SK-N-SH (cell line): ENCODE results near the gene CNTFR. TPM values are rescaled to one million over a fixed set of nuclear protein-coding genes. Genes with fewer than 3 reads are reported as not detected.

ENCODE experiments used
- CTCF ChIA-PET: fragments of 300-600, 350-600 bp; formaldehyde crosslinking; extraction: SDS; loops from one replicate; lab custom pipeline; 2021; lab: Yijun Ruan, JAX
- POLR2A ChIA-PET: fragments of 350-600 bp; sonication (Branson Sonifier 250); formaldehyde crosslinking; extraction: SDS; loops from one replicate; lab custom pipeline; 2020; ENCODE audit warnings: antibody characterized with exemption, inconsistent platforms; lab: Yijun Ruan, JAX
- DNase-seq: peaks from one replicate; pipeline ENCODE4 v3.0.0; 2012
- H2AFZ ChIP-seq: fragments of 200-600 bp; sonication (generic); 2 replicates; pipeline ENCODE4 v1.8.1; 2016; ENCODE audit warnings: antibody characterized with exemption, mild to moderate bottlenecking, low read depth
- H3F3A ChIP-seq: fragments of 200-600 bp; sonication (generic); replicated peaks from 2 replicates; pipeline ENCODE3; 2016; ENCODE audit warnings: antibody characterized with exemption, mild to moderate bottlenecking; ENCODE audit not compliant: insufficient read depth
- H3K27ac ChIP-seq, 2 experiments: fragments of 200-500 bp in 1 of 2; fragments of 200-600 bp in 1 of 2; sonication (Bioruptor generic) in 1 of 2; sonication (generic), shearing (Covaris generic) in 1 of 2; 2 replicates each; pipeline versions ENCODE4 v1.5.1 to v1.6.1; 2014 to 2016; ENCODE audit warnings: low read depth in 2 of 2, inconsistent platforms in 1 of 2, low read length in 1 of 2, mild to moderate bottlenecking in 1 of 2, mixed read lengths in 1 of 2
- H3K27me3 ChIP-seq: fragments of 200-600 bp; sonication (generic), shearing (Covaris generic); 2 replicates; pipeline ENCODE4 v1.6.1; 2016; ENCODE audit warnings: mixed run types; ENCODE audit not compliant: insufficient read depth
- H3K36me3 ChIP-seq, 2 experiments: fragments of 200-500 bp in 1 of 2; fragments of 200-600 bp in 1 of 2; sonication (Bioruptor generic) in 1 of 2; sonication (generic) in 1 of 2; replicated peaks in 1 of 2; 2 replicates each; pipeline versions ENCODE3 to v1.5.1; 2014 to 2016; ENCODE audit warnings: low read length in 1 of 2, mild to moderate bottlenecking in 1 of 2; ENCODE audit not compliant: insufficient read depth in 2 of 2, control insufficient read depth in 1 of 2
- H3K4me1 ChIP-seq, 2 experiments: fragments of 200-500 bp in 1 of 2; fragments of 200-600 bp in 1 of 2; sonication (Bioruptor generic) in 1 of 2; sonication (generic), shearing (Covaris generic) in 1 of 2; 2 replicates each; pipeline versions ENCODE4 v1.5.1 to v1.6.1; 2014 to 2016; ENCODE audit warnings: low read depth in 1 of 2, low read length in 1 of 2, mixed run types in 1 of 2; ENCODE audit not compliant: insufficient read depth in 2 of 2, control insufficient read depth in 1 of 2
- H3K4me2 ChIP-seq: fragments of 200-600 bp; sonication (generic), shearing (Covaris generic); 2 replicates; pipeline ENCODE4 v1.6.1; 2017; ENCODE audit warnings: mixed run types
- H3K4me3 ChIP-seq, 2 experiments: fragments of 200-500 bp in 1 of 2; fragments of 200-600 bp in 1 of 2; sonication (Bioruptor generic) in 1 of 2; sonication (generic), shearing (Covaris generic) in 1 of 2; 2 replicates each; pipeline versions ENCODE4 v1.5.1 to v1.8.1; 2014 to 2016; ENCODE audit warnings: low read depth in 2 of 2, inconsistent platforms in 1 of 2, low read length in 1 of 2, mild to moderate bottlenecking in 1 of 2, mixed read lengths in 1 of 2, moderate library complexity in 1 of 2
- H3K79me2 ChIP-seq: fragments of 200-600 bp; sonication (generic); 2 replicates; pipeline ENCODE4 v1.8.1; 2017; ENCODE audit warnings: mild to moderate bottlenecking; ENCODE audit not compliant: insufficient read depth
- H3K9ac ChIP-seq: fragments of 200-600 bp; sonication (generic); 2 replicates; pipeline ENCODE4 v1.6.1; 2017; ENCODE audit warnings: mixed run types
- H3K9me2 ChIP-seq: fragments of 200-600 bp; sonication (generic); 2 replicates; pipeline ENCODE4 v1.6.1; 2017; ENCODE audit warnings: mixed run types
- H3K9me3 ChIP-seq: fragments of 200-600 bp; sonication (generic); 2 replicates; pipeline ENCODE4 v1.6.1; 2017; ENCODE audit warnings: mixed run types, mild to moderate bottlenecking, moderate library complexity
- H4K20me1 ChIP-seq: fragments of 200-600 bp; sonication (generic); 2 replicates; pipeline ENCODE4 v1.6.1; 2017; ENCODE audit warnings: mild to moderate bottlenecking, mixed run types; ENCODE audit not compliant: insufficient read depth
- CHD2 ChIP-seq: fragments of 150-350 bp; IDR thresholded peaks from 2 replicates; pipeline ENCODE4 v1.6.1; 2018; ENCODE audit warnings: low read length; ENCODE audit not compliant: partially characterized antibody
- FOSL2 ChIP-seq: IDR thresholded peaks from 2 replicates; pipeline ENCODE4 v1.4.0; 2012; ENCODE audit warnings: low read depth, mild to moderate bottlenecking, moderate library complexity, borderline replicate concordance
- GABPA ChIP-seq: IDR thresholded peaks from 2 replicates; pipeline ENCODE4 v1.4.0; 2012; ENCODE audit warnings: low read depth, mild to moderate bottlenecking
- JUND ChIP-seq: IDR thresholded peaks from 2 replicates; pipeline ENCODE4 v1.4.0; 2012
- MXI1 ChIP-seq: IDR thresholded peaks from 2 replicates; pipeline ENCODE4 v1.6.1; 2012; ENCODE audit warnings: mild to moderate bottlenecking, low read depth, low read length, improper control_type of control experiment
- NFIC ChIP-seq: IDR thresholded peaks from 2 replicates; pipeline ENCODE4 v1.4.0; 2012; ENCODE audit warnings: borderline replicate concordance
- NRF1 ChIP-seq: IDR thresholded peaks from 2 replicates; pipeline ENCODE4 v1.6.1; 2012; ENCODE audit warnings: low read depth, mild to moderate bottlenecking, low read length
- RAD21 ChIP-seq: IDR thresholded peaks from 2 replicates; pipeline ENCODE4 v1.6.1; 2012; ENCODE audit warnings: mild to moderate bottlenecking, low read length
- RCOR1 ChIP-seq: fragments of 150-350 bp; IDR thresholded peaks from 2 replicates; pipeline ENCODE4 v1.6.1; 2017; ENCODE audit warnings: antibody characterized with exemption, low read length
- SIN3A ChIP-seq: IDR thresholded peaks from 2 replicates; pipeline ENCODE4 v1.6.1; 2012; ENCODE audit warnings: low read depth, mild to moderate bottlenecking, low read length, moderate library complexity, borderline replicate concordance
- SMC3 ChIP-seq: IDR thresholded peaks from 2 replicates; pipeline ENCODE4 v1.6.1; 2012; ENCODE audit warnings: low read depth, low read length, improper control_type of control experiment
- TAF1 ChIP-seq: IDR thresholded peaks from 2 replicates; pipeline ENCODE4 v1.6.1; 2012; ENCODE audit warnings: low read depth, mild to moderate bottlenecking, low read length, moderate library complexity, borderline replicate concordance
- TCF12 ChIP-seq: IDR thresholded peaks from 2 replicates; pipeline ENCODE4 v1.4.0; 2012
- TEAD4 ChIP-seq: IDR thresholded peaks from 2 replicates; pipeline ENCODE4 v1.4.0; 2012; ENCODE audit warnings: mild to moderate bottlenecking, borderline replicate concordance; ENCODE audit not compliant: insufficient read depth
- YY1 ChIP-seq: IDR thresholded peaks from 2 replicates; pipeline ENCODE4 v1.4.0; 2012; ENCODE audit warnings: low read depth, mild to moderate bottlenecking
- WGBS: methylation state at CpG from one replicate; pipeline ENCODE4 v1.1.6; 2017; ENCODE audit warnings: low lambda C conversion rate; 5-methylcytosine and 5-hydroxymethylcytosine counted together
- polyA plus RNA-seq, 3 experiments: library from polyadenylated mRNA; depleted of rRNA; stranded (reverse); fragments of >200 nt; gene quantifications; 2 replicates each; pipeline ENCODE4 v1.2.3, GENCODE V29; 2012
- TF ChIP-seq, protein P1 (sequence below): IDR thresholded peaks from 2 replicates; pipeline ENCODE4 v1.4.0; 2012; ENCODE audit warnings: low read depth, borderline replicate concordance
- TF ChIP-seq, protein P2 (sequence below): fragments of 150-350 bp; IDR thresholded peaks from 2 replicates; pipeline ENCODE4 v1.6.1; 2016; ENCODE audit warnings: mild to moderate bottlenecking, low read depth, low read length
- TF ChIP-seq, protein P3 (sequence below): fragments of 200-600 bp; sonication (generic); IDR thresholded peaks from 2 replicates; pipeline ENCODE4 v1.6.1; 2017; ENCODE audit warnings: antibody characterized with exemption, mild to moderate bottlenecking, moderate library complexity
- TF ChIP-seq, protein P4 (sequence below): fragments of 150-350 bp; IDR thresholded peaks from 2 replicates; pipeline ENCODE4 v1.6.1; 2017; ENCODE audit warnings: antibody characterized with exemption, low read length, low read depth, borderline replicate concordance

The CNTFR gene
- polyA plus RNA-seq, 1 of the 3 experiments (the other 2 are of a cell fraction) = 1.8 TPM

GRCh38 chr9:34508951-34509350 lies 80.6 kb downstream of the CNTFR start:
- TF ChIP-seq, protein P1, sequence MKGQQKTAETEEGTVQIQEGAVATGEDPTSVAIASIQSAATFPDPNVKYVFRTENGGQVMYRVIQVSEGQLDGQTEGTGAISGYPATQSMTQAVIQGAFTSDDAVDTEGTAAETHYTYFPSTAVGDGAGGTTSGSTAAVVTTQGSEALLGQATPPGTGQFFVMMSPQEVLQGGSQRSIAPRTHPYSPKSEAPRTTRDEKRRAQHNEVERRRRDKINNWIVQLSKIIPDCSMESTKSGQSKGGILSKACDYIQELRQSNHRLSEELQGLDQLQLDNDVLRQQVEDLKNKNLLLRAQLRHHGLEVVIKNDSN = no peak
- TF ChIP-seq JUND = no peak
- DNase-seq = no peak
- Histone ChIP-seq H2AFZ (no peak overlapping the region), H3K27me3 (no peaks in the 10 kb centered on the region; the same call in 1 of the 2 replicates), H3F3A (no peaks in the 10 kb centered on the region), H3K4me3 (no peak overlapping the region), H3K79me2 (no peaks in the 10 kb centered on the region), H3K4me2 (no peak overlapping the region), H3K4me1 (peaks cover 0 to 13% of the 10 kb centered on the region in 2 experiments; a peak in 1 of 4 replicates), H4K20me1 (no peaks in the 10 kb centered on the region), H3K9me3 (no peaks in the 10 kb centered on the region), H3K36me3 (no peaks in the 10 kb centered on the region), H3K27ac (no peak overlapping the region), H3K9ac (no peak overlapping the region), H3K9me2 (no peaks in the 10 kb centered on the region)
- POLR2A ChIA-PET = no interaction called here
- 65% methylated on average over 3 of the region's 3 CpGs for WGBS
- CTCF ChIA-PET = interaction anchor here (1.2 to 9.5 kb wide), 3 partner anchors 8 to 82 kb away, joined by 4 to 114 read pairs (median 53); no protein-coding TSS in a partner anchor

DNA sequence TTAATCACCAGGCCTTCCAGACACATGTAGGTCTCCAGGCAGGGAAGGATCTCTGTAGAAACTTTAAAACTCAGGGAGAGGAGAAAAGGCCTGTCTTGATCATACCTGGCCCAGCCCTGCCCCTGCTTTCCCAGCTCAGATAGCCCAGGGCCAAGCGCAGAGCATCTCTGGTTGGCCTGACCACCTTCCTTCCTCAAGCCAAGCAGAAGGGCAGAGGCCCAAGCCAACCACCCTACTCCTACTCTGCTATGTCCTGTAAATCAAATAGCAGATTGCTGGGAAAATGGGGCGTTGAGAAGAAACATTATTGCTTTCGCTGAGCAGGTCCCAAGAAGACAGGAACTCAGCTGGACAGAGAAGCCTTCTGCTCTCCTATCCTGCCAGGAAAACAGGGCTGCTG lies 81.1 kb downstream of the CNTFR start:
- Histone ChIP-seq H3K9ac (no peak overlapping the region), H3K36me3 (no peaks in the 10 kb centered on the region), H3K9me3 (no peaks in the 10 kb centered on the region), H3K4me3 (no peak overlapping the region), H3K9me2 (no peaks in the 10 kb centered on the region), H4K20me1 (no peaks in the 10 kb centered on the region), H3K79me2 (no peaks in the 10 kb centered on the region), H3K27me3 (no peaks in the 10 kb centered on the region; the same call in 1 of the 2 replicates), H3K27ac (no peak overlapping the region), H2AFZ (no peak overlapping the region), H3F3A (no peaks in the 10 kb centered on the region), H3K4me2 (no peak overlapping the region), H3K4me1 (peaks cover 0 to 10% of the 10 kb centered on the region in 2 experiments; a peak in 1 of 4 replicates)
- POLR2A ChIA-PET = interaction anchor here (0.6 kb wide), 1 partner anchor 15 kb away, joined by 3 read pairs; no protein-coding TSS in a partner anchor
- DNase-seq = no peak
- CTCF ChIA-PET = interaction anchor here (1.0 to 9.5 kb wide), 6 partner anchors 7 to 105 kb away, joined by 4 to 114 read pairs (median 16); no protein-coding TSS in a partner anchor
- 60% methylated on average over 2 of the region's 3 CpGs for WGBS
- TF ChIP-seq MXI1 (no peak), TEAD4 (no peak), FOSL2 (no peak), NFIC (no peak), TCF12 (no peak), RCOR1 (no peak), CHD2 (no peak), GABPA (no peak), RAD21 (no peak), SIN3A (no peak), NRF1 (no peak), SMC3 (no peak), YY1 (no peak), TAF1 (no peak)
- TF ChIP-seq, protein P2, sequence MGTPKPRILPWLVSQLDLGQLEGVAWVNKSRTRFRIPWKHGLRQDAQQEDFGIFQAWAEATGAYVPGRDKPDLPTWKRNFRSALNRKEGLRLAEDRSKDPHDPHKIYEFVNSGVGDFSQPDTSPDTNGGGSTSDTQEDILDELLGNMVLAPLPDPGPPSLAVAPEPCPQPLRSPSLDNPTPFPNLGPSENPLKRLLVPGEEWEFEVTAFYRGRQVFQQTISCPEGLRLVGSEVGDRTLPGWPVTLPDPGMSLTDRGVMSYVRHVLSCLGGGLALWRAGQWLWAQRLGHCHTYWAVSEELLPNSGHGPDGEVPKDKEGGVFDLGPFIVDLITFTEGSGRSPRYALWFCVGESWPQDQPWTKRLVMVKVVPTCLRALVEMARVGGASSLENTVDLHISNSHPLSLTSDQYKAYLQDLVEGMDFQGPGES = no peak
- TF ChIP-seq, protein P1 = no peak
- TF ChIP-seq, protein P3, sequence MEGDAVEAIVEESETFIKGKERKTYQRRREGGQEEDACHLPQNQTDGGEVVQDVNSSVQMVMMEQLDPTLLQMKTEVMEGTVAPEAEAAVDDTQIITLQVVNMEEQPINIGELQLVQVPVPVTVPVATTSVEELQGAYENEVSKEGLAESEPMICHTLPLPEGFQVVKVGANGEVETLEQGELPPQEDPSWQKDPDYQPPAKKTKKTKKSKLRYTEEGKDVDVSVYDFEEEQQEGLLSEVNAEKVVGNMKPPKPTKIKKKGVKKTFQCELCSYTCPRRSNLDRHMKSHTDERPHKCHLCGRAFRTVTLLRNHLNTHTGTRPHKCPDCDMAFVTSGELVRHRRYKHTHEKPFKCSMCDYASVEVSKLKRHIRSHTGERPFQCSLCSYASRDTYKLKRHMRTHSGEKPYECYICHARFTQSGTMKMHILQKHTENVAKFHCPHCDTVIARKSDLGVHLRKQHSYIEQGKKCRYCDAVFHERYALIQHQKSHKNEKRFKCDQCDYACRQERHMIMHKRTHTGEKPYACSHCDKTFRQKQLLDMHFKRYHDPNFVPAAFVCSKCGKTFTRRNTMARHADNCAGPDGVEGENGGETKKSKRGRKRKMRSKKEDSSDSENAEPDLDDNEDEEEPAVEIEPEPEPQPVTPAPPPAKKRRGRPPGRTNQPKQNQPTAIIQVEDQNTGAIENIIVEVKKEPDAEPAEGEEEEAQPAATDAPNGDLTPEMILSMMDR = no peak
- TF ChIP-seq, protein P4, sequence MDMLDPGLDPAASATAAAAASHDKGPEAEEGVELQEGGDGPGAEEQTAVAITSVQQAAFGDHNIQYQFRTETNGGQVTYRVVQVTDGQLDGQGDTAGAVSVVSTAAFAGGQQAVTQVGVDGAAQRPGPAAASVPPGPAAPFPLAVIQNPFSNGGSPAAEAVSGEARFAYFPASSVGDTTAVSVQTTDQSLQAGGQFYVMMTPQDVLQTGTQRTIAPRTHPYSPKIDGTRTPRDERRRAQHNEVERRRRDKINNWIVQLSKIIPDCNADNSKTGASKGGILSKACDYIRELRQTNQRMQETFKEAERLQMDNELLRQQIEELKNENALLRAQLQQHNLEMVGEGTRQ = no peak
